Measurements from ENCODE around the gene CSK. TPM values are rescaled to one million over a fixed set of nuclear protein-coding genes. Genes with fewer than 3 reads are reported as not detected.
A peak's percentile ranks its signal among the peaks of the same experiment; 100 is the strongest.

CSK gene
- total and polyA plus RNA-seq, 2 experiments from 2014 or later, result 16.9 to 19.1 TPM

DNA sequence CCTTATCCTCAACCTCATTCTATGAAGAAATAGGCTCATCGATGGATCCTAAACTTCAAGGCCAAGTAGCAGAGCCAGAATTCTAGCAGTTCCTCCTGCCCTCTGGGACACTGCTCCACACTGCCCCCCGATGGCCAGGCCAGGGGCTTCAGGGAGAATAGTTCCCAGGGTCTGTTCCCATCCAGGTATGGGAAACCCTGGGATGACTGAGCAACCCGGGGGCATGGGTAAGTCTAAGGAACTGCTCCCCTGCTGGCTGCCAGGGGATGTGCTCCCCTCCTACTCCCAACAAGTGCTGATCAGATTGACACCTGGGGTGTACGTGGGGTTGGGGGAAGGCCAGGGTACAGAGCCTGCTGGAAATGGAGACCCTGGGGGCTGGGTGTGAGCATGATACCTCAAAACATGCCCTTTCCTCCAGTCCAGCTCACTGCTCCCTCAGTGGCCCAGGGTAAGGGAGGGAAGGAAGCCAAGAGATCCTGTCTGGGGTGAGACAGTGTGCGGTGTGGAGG is 53.5 kb downstream of the CSK start:
- H3K4me1 ChIP-seq (ENCODE audit: insufficient read depth), result no peaks in the 10 kb centered on the region
- H3K4me3 ChIP-seq, result no peak overlapping the region
- H4K20me1 ChIP-seq (ENCODE audit: insufficient read depth, poor library complexity, severe bottlenecking), result no peaks in the 10 kb centered on the region
- 34% methylated on average over 4 of the region's 5 CpGs for WGBS (ENCODE audit: low lambda C conversion rate, missing lambda C conversion rate)
- no peaks in the 10 kb centered on the region for H3K36me3 ChIP-seq (replicated peaks; ENCODE audit: insufficient read depth, low read depth)
- H3K4me2 ChIP-seq, result no peak overlapping the region
- H3K9me3 ChIP-seq (ENCODE audit: low read depth), result no peaks in the 10 kb centered on the region
- no peak overlapping the region for H2AFZ ChIP-seq
- TF ChIP-seq, protein P1, sequence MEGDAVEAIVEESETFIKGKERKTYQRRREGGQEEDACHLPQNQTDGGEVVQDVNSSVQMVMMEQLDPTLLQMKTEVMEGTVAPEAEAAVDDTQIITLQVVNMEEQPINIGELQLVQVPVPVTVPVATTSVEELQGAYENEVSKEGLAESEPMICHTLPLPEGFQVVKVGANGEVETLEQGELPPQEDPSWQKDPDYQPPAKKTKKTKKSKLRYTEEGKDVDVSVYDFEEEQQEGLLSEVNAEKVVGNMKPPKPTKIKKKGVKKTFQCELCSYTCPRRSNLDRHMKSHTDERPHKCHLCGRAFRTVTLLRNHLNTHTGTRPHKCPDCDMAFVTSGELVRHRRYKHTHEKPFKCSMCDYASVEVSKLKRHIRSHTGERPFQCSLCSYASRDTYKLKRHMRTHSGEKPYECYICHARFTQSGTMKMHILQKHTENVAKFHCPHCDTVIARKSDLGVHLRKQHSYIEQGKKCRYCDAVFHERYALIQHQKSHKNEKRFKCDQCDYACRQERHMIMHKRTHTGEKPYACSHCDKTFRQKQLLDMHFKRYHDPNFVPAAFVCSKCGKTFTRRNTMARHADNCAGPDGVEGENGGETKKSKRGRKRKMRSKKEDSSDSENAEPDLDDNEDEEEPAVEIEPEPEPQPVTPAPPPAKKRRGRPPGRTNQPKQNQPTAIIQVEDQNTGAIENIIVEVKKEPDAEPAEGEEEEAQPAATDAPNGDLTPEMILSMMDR (IDR thresholded peaks at IDR 0.05; ENCODE audit: poor library complexity), result peak; percentile 55
- TF ChIP-seq EZH2 (IDR thresholded peaks at IDR 0.05; ENCODE audit: borderline replicate concordance) (no peak), EZH2phosphoT487 (IDR thresholded peaks at IDR 0.05; ENCODE audit: low read depth, severe bottlenecking, unreplicated experiment) (no peak)
- H3K9me2 ChIP-seq (replicated peaks; ENCODE audit: insufficient read depth), result no peaks in the 10 kb centered on the region
- no peak overlapping the region for H3K27ac ChIP-seq
- DNase-seq (ENCODE audit: low spot score), result peak; percentile 68
- H3K79me2 ChIP-seq, result no peaks in the 10 kb centered on the region
- no peaks in the 10 kb centered on the region for H3K27me3 ChIP-seq

DNA sequence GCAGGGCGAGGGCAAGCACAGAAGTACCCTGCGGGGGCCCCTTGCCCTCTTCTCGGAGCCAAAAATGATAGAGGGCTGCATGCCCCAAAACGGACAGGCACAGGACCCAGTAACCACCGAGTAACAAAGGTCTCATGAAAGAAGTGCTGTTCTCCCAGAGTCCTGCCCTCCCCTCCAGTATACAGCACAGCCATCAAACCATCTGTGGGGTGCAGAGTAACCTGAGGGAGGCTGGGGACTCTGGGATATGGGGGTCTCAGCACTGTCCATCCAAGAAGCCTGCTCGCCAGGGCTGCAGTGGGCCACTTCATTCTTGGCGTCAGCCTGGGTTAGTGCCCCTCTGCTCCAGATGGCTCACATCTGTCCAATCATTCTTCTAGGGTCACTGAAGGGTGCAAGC is 55.0 kb downstream of the CSK start:
- peaks cover 1% of the 10 kb centered on the region for H4K20me1 ChIP-seq (ENCODE audit: insufficient read depth, poor library complexity, severe bottlenecking)
- H3K9me3 ChIP-seq (ENCODE audit: low read depth), result no peaks in the 10 kb centered on the region
- no peaks in the 10 kb centered on the region for H3K27me3 ChIP-seq
- H3K79me2 ChIP-seq, result no peaks in the 10 kb centered on the region
- TF ChIP-seq, protein P1 (IDR thresholded peaks at IDR 0.05; ENCODE audit: poor library complexity), result no peak
- TF ChIP-seq EZH2phosphoT487 (IDR thresholded peaks at IDR 0.05; ENCODE audit: low read depth, severe bottlenecking, unreplicated experiment), result no peak
- no peak for TF ChIP-seq EZH2 (IDR thresholded peaks at IDR 0.05; ENCODE audit: borderline replicate concordance)
- H2AFZ ChIP-seq, result no peak overlapping the region
- no peak for DNase-seq (ENCODE audit: low spot score)
- whole genome bisulfite sequencing (ENCODE audit: low lambda C conversion rate, missing lambda C conversion rate), result 95% methylated on average over 7 of the region's 7 CpGs
- peaks cover 4% of the 10 kb centered on the region for H3K4me1 ChIP-seq (ENCODE audit: insufficient read depth)
- no peak overlapping the region for H3K4me2 ChIP-seq
- H3K9me2 ChIP-seq (replicated peaks; ENCODE audit: insufficient read depth), result no peaks in the 10 kb centered on the region
- no peak overlapping the region for H3K4me3 ChIP-seq
- no peaks in the 10 kb centered on the region for H3K36me3 ChIP-seq (replicated peaks; ENCODE audit: insufficient read depth, low read depth)
- no peak overlapping the region for H3K27ac ChIP-seq

DNA sequence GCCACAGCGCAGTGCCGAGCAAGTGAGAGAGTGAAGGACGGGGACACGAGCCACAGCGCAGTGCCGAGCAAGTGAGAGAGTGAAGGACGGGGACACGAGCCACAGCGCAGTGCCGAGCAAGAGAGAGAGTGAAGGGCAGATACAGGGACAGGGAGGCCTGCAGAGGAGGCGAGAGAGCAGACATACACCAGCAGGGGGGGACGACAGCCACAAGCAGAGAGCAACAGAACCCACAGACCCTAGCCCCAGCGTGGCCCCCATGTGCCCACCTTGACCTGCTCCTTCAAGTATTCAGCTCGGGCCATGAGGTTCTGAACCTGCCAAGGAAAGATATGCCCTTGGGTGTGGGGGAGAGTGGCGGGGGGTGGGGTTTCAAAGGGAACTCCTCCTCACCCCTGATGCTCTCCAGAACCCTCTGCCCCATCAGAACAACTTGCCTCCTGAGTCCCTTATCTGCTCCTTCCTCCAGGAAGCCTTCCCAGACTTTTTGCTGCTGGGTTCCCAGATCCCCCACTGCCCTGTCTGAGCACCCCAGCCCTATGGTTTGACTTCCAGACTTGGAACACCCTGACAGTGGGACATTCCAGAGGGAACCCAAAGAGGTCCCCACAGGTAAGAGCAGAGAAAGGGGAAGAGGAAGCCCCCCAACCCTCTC is 55.7 kb downstream of the CSK start:
- Histone ChIP-seq H3K27ac (no peak overlapping the region), H3K36me3 (replicated peaks; ENCODE audit: insufficient read depth, low read depth) (no peaks in the 10 kb centered on the region), H3K4me2 (no peak overlapping the region), H3K27me3 (no peaks in the 10 kb centered on the region), H4K20me1 (ENCODE audit: insufficient read depth, poor library complexity, severe bottlenecking) (peaks cover 6% of the 10 kb centered on the region), H3K9me2 (replicated peaks; ENCODE audit: insufficient read depth) (no peaks in the 10 kb centered on the region), H2AFZ (no peak overlapping the region), H3K4me1 (ENCODE audit: insufficient read depth) (peaks cover 9% of the 10 kb centered on the region), H3K9me3 (ENCODE audit: low read depth) (no peaks in the 10 kb centered on the region), H3K4me3 (no peak overlapping the region), H3K79me2 (no peaks in the 10 kb centered on the region)
- TF ChIP-seq EZH2phosphoT487 (IDR thresholded peaks at IDR 0.05; ENCODE audit: low read depth, severe bottlenecking, unreplicated experiment) (no peak), EZH2 (IDR thresholded peaks at IDR 0.05; ENCODE audit: borderline replicate concordance) (no peak)
- TF ChIP-seq, protein P1 (IDR thresholded peaks at IDR 0.05; ENCODE audit: poor library complexity), result no peak
- WGBS (ENCODE audit: low lambda C conversion rate, missing lambda C conversion rate), result 95% methylated on average over 15 of the region's 15 CpGs
- no peak for DNase-seq (ENCODE audit: low spot score)

Data from hepatocyte (in vitro differentiated cells).